IMR-90 (cell line): ENCODE results near the gene GPR21. TPM values are rescaled to one million over a fixed set of nuclear protein-coding genes. Genes with fewer than 3 reads are reported as not detected.

ENCODE experiments used
- ATAC-seq: fragments of 200-7000 bp; cut with Tn5 transposase; 2 replicates; pipeline ENCODE4 v1.9.1; 2020; ENCODE audit warnings: low read depth, mild to moderate bottlenecking, moderate library complexity
- BruUV-seq: library from RNA; stranded (reverse); fragments of 400-500 nt; replicated peaks from 2 replicates; lab custom pipeline; 2021; lab: Mats Ljungman, UMichigan
- CTCF ChIA-PET: fragments of 300-600 bp; formaldehyde crosslinking; extraction: SDS; loops from one replicate; lab custom pipeline; 2021; ENCODE audit warnings: antibody characterized with exemption; lab: Yijun Ruan, JAX
- POLR2A ChIA-PET: fragments of 300-600 bp; sonication (Branson Sonifier 250); formaldehyde crosslinking; loops from one replicate; lab custom pipeline; 2022; ENCODE audit warnings: antibody characterized with exemption; ENCODE audit not compliant: unreplicated experiment; lab: Charles Lee
- DNase-seq: peaks from one replicate; pipeline ENCODE4 v3.0.0; 2013
- H2AFZ ChIP-seq: replicated peaks from 2 replicates; pipeline ENCODE3; 2013; ENCODE audit warnings: low read length, mild to moderate bottlenecking; ENCODE audit not compliant: poor library complexity
- H2AK5ac ChIP-seq: 2 replicates; pipeline ENCODE4 v1.6.1; 2013; ENCODE audit warnings: low read depth, low read length, inconsistent platforms
- H2AK9ac ChIP-seq: replicated peaks from 2 replicates; pipeline ENCODE3; 2013; ENCODE audit warnings: mild to moderate bottlenecking, low read depth, low read length, moderate library complexity; ENCODE audit not compliant: poor library complexity
- H2BK120ac ChIP-seq: 2 replicates; pipeline ENCODE4 v1.6.1; 2013; ENCODE audit warnings: low read depth, low read length, inconsistent platforms
- H2BK15ac ChIP-seq: 3 replicates; pipeline ENCODE4 v1.6.1; 2013; ENCODE audit warnings: low read depth, low read length, inconsistent platforms
- H2BK20ac ChIP-seq: 2 replicates; pipeline ENCODE4 v1.6.1; 2013; ENCODE audit warnings: low read depth, mild to moderate bottlenecking, inconsistent platforms, low read length, moderate library complexity
- H2BK5ac ChIP-seq: 2 replicates; pipeline ENCODE4 v1.6.1; 2013; ENCODE audit warnings: mild to moderate bottlenecking, low read depth, low read length, inconsistent platforms; ENCODE audit not compliant: poor library complexity, severe bottlenecking
- H3K14ac ChIP-seq: replicated peaks from 2 replicates; pipeline ENCODE4 v1.6.1; 2013; ENCODE audit warnings: low read depth, low read length, inconsistent platforms
- H3K18ac ChIP-seq: 2 replicates; pipeline ENCODE4 v1.6.1; 2013; ENCODE audit warnings: low read depth, low read length, control low read depth
- H3K23ac ChIP-seq: 2 replicates; pipeline ENCODE4 v1.6.1; 2013; ENCODE audit warnings: low read depth, low read length, inconsistent platforms
- H3K27ac ChIP-seq: 2 replicates; pipeline ENCODE4 v1.5.1; 2013; ENCODE audit warnings: mild to moderate bottlenecking, control low read depth, low read length; ENCODE audit not compliant: insufficient read depth
- H3K27me3 ChIP-seq: 2 replicates; pipeline ENCODE4 v1.6.1; 2013; ENCODE audit warnings: low read length; ENCODE audit not compliant: control insufficient read depth, insufficient read depth
- H3K36me3 ChIP-seq: 2 replicates; pipeline ENCODE4 v1.6.1; 2013; ENCODE audit warnings: low read length, mixed read lengths; ENCODE audit not compliant: control insufficient read depth, insufficient read depth
- H3K4ac ChIP-seq: 2 replicates; pipeline ENCODE4 v1.6.1; 2013; ENCODE audit warnings: low read depth, low read length, inconsistent platforms
- H3K4me1 ChIP-seq: 2 replicates; pipeline ENCODE4 v1.6.1; 2013; ENCODE audit warnings: low read length, mixed read lengths; ENCODE audit not compliant: control insufficient read depth, insufficient read depth
- H3K4me2 ChIP-seq: 2 replicates; pipeline ENCODE4 v1.6.1; 2013; ENCODE audit warnings: low read depth, mild to moderate bottlenecking, control low read depth, low read length, moderate library complexity
- H3K4me3 ChIP-seq: 2 replicates; pipeline ENCODE4 v1.5.1; 2013; ENCODE audit warnings: low read depth, mild to moderate bottlenecking, control low read depth, low read length, moderate library complexity; ENCODE audit not compliant: insufficient read depth
- H3K56ac ChIP-seq: 2 replicates; pipeline ENCODE4 v1.6.1; 2013; ENCODE audit warnings: low read length, inconsistent platforms; ENCODE audit not compliant: insufficient read depth; ENCODE audit errors: extremely low read depth
- H3K79me1 ChIP-seq, 2 experiments: 2 replicates each; pipeline ENCODE4 v1.6.1; 2013; ENCODE audit warnings: low read length in 2 of 2, inconsistent platforms in 1 of 2, low read depth in 1 of 2
- H3K9ac ChIP-seq: 2 replicates; pipeline ENCODE4 v1.6.1; 2013; ENCODE audit warnings: low read depth, low read length, control low read depth
- H3K9me1 ChIP-seq: 2 replicates; pipeline ENCODE4 v1.6.1; 2013; ENCODE audit warnings: low read length, inconsistent platforms; ENCODE audit not compliant: insufficient read depth
- H3K9me3 ChIP-seq: 2 replicates; pipeline ENCODE4 v1.6.1; 2013; ENCODE audit warnings: low read length; ENCODE audit not compliant: control insufficient read depth, insufficient read depth
- H4K20me1 ChIP-seq: 2 replicates; pipeline ENCODE4 v1.6.1; 2013; ENCODE audit warnings: low read length, inconsistent platforms; ENCODE audit not compliant: insufficient read depth
- H4K5ac ChIP-seq: 2 replicates; pipeline ENCODE4 v1.6.1; 2013; ENCODE audit warnings: mild to moderate bottlenecking, low read depth, low read length, control low read depth
- H4K8ac ChIP-seq, 2 experiments: 2 replicates each; pipeline ENCODE4 v1.6.1; 2013; ENCODE audit warnings: low read depth in 2 of 2, low read length in 2 of 2, control low read depth in 1 of 2, inconsistent platforms in 1 of 2
- H4K91ac ChIP-seq: 2 replicates; pipeline ENCODE4 v1.6.1; 2013; ENCODE audit warnings: low read depth, low read length, inconsistent platforms; ENCODE audit not compliant: insufficient read depth
- BHLHE40 ChIP-seq: fragments of 150-350 bp; IDR thresholded peaks from 2 replicates; pipeline ENCODE4 v1.6.1; 2016; ENCODE audit warnings: mild to moderate bottlenecking, low read depth, low read length
- CEBPB ChIP-seq: IDR thresholded peaks from 2 replicates; pipeline ENCODE4 v1.6.1; 2012; ENCODE audit warnings: low read depth, low read length, improper control_type of control experiment
- CHD1 ChIP-seq: IDR thresholded peaks from 2 replicates; pipeline ENCODE4 v1.6.1; 2012; ENCODE audit warnings: low read depth, low read length, improper control_type of control experiment
- FOS ChIP-seq: fragments of 150-350 bp; IDR thresholded peaks from 2 replicates; pipeline ENCODE4 v1.6.1; 2016; ENCODE audit warnings: low read depth, low read length
- MAFK ChIP-seq: IDR thresholded peaks from 2 replicates; pipeline ENCODE4 v1.6.1; 2012; ENCODE audit warnings: low read depth, low read length, improper control_type of control experiment
- MAZ ChIP-seq: IDR thresholded peaks from 2 replicates; pipeline ENCODE4 v1.6.1; 2012; ENCODE audit warnings: low read depth, mild to moderate bottlenecking, low read length, improper control_type of control experiment, moderate library complexity, borderline replicate concordance
- MXI1 ChIP-seq: IDR thresholded peaks from 2 replicates; pipeline ENCODE4 v1.6.1; 2012; ENCODE audit warnings: low read depth, mild to moderate bottlenecking, low read length, moderate library complexity, borderline replicate concordance
- NFE2L2 ChIP-seq: fragments of 150-350 bp; IDR thresholded peaks from 2 replicates; pipeline ENCODE4 v1.6.1; 2016; ENCODE audit warnings: low read depth, mild to moderate bottlenecking, low read length
- POLR2A ChIP-seq: IDR thresholded peaks from 2 replicates; pipeline ENCODE4 v1.6.1; 2012; ENCODE audit warnings: mild to moderate bottlenecking, low read depth, low read length
- RAD21 ChIP-seq: IDR thresholded peaks from 2 replicates; pipeline ENCODE4 v1.6.1; 2012; ENCODE audit warnings: low read length, improper control_type of control experiment
- RCOR1 ChIP-seq: IDR thresholded peaks from 2 replicates; pipeline ENCODE4 v1.6.1; 2012; ENCODE audit warnings: mild to moderate bottlenecking, low read length, improper control_type of control experiment; ENCODE audit not compliant: insufficient replicate concordance
- RFX5 ChIP-seq: IDR thresholded peaks from 2 replicates; pipeline ENCODE4 v1.8.0; 2012; ENCODE audit warnings: low read depth, mild to moderate bottlenecking, low read length, moderate library complexity
- SMC3 ChIP-seq: fragments of 150-350 bp; IDR thresholded peaks from 2 replicates; pipeline ENCODE4 v1.6.1; 2016; ENCODE audit warnings: low read depth, mild to moderate bottlenecking, antibody characterized with exemption, low read length, moderate library complexity
- WGBS, 2 experiments: methylation state at CpG; one replicate each; pipeline versions ENCODE4 v1.1.5 to v1.1.7; 2013; ENCODE audit warnings: missing lambda C conversion rate in 2 of 2; ENCODE audit not compliant: insufficient read length in 1 of 2; ENCODE audit errors: extremely low coverage in 2 of 2; 5-methylcytosine and 5-hydroxymethylcytosine counted together
- dilution Hi-C: fragments of 300-500 bp; cut with HindIII; formaldehyde crosslinking; loops from one replicate; pipeline ENCODE4 v1.14.3; 2018; ENCODE audit warnings: low sequenced_read_pairs; ENCODE audit not compliant: unreplicated experiment
- in situ Hi-C: fragments of 300-500 bp; cut with MboI; formaldehyde crosslinking; loops from 3 replicates; pipeline ENCODE4 v1.14.3; 2019; ENCODE audit warnings: low sequenced_read_pairs, inconsistent platforms, mixed read lengths
- intact Hi-C: fragments of 100-400 bp; cut with micrococcal nuclease; formaldehyde crosslinking; loops from 2 replicates; pipeline ENCODE4 v1.10.0; 2022
- polyA plus RNA-seq, 3 experiments: library from polyadenylated mRNA; depleted of rRNA; stranded (reverse); fragments of >200 nt; gene quantifications; 2 replicates each; pipeline ENCODE4 v1.2.3, GENCODE V29; 2012; ENCODE audit warnings: low replicate concordance in 1 of 3
- total RNA-seq: library from RNA; depleted of rRNA; stranded (reverse); fragments of >200 nt; gene quantifications from 2 replicates; pipeline ENCODE4 v1.2.3, GENCODE V29; 2012
- TF ChIP-seq, protein P1 (sequence below): conservative IDR thresholded peaks from 2 replicates; pipeline ENCODE4 v1.5.1; 2012; ENCODE audit warnings: mild to moderate bottlenecking, low read depth, low read length, improper control_type of control experiment
- TF ChIP-seq, protein P2 (sequence below): fragments of 150-350 bp; IDR thresholded peaks from 2 replicates; pipeline ENCODE4 v1.6.1; 2017; ENCODE audit warnings: mild to moderate bottlenecking, antibody characterized with exemption, low read length, low read depth
- TF ChIP-seq, protein P3 (sequence below): fragments of 150-350 bp; IDR thresholded peaks from 2 replicates; pipeline ENCODE4 v1.6.1; 2016; ENCODE audit warnings: low read depth, mild to moderate bottlenecking, low read length, moderate library complexity, borderline replicate concordance

The GPR21 gene
- total and polyA plus RNA-seq, 2 of the 4 experiments (the other 2 are of a cell fraction) = 0.90 TPM; not detected in 1

DNA sequence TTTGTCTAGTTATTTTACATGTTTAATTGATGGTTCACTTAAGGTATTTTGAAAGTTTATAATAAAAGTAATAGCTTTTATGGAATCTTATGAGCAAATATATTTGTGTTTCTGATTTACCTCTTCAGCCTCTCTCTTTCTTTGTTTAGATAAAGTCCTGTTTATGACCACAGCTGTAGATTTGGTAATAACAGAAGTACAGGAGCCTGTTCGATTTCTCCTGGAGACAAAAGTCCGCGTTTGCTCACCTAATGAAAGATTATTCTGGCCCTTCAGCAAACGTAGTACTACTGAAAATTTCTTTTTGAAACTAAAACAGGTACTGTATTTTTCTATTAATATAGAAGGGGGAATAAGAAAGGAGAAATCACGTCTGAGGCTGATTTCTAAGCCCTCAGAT, 35.0 kb upstream of the GPR21 start:
- no peaks in the 10 kb centered on the region for H3K9me3 ChIP-seq
- intact Hi-C loops (no loop called here), dilution Hi-C loops (loop anchor here (25.0 kb wide), 1 partner anchor 111 kb away; no protein-coding TSS in a partner anchor), in situ Hi-C loops (no loop called here)
- CTCF ChIA-PET = no interaction called here
- no peak overlapping the region for H2BK20ac ChIP-seq
- POLR2A ChIA-PET = no interaction called here
- H2AK9ac ChIP-seq = no peak overlapping the region
- peaks cover 3 to 4% of the 10 kb centered on the region in 2 experiments; a peak in 2 of 4 replicates for H3K79me1 ChIP-seq
- H4K20me1 ChIP-seq = no peaks in the 10 kb centered on the region
- BruUV-seq = no TSS peak
- no peak overlapping the region for H3K23ac ChIP-seq
- H2AFZ ChIP-seq = no peak overlapping the region
- H4K5ac ChIP-seq = no peak overlapping the region
- H3K14ac ChIP-seq = no peak overlapping the region
- H3K56ac ChIP-seq = no peak overlapping the region
- H3K4ac ChIP-seq = no peak overlapping the region
- no peak for ATAC-seq
- no peaks in the 10 kb centered on the region for H3K9me1 ChIP-seq
- 0 out of 2 replicates have a peak, but pooled peaks cover 1% of the 10 kb centered on the region for H3K4me1 ChIP-seq
- H4K91ac ChIP-seq = no peak overlapping the region
- H3K27me3 ChIP-seq = no peaks in the 10 kb centered on the region
- no peak overlapping the region for H4K8ac ChIP-seq
- H2BK5ac ChIP-seq = no peak overlapping the region
- H2BK120ac ChIP-seq = no peak overlapping the region
- H3K4me3 ChIP-seq = no peak overlapping the region
- H3K4me2 ChIP-seq = no peak overlapping the region
- peaks cover 9% of the 10 kb centered on the region for H3K36me3 ChIP-seq
- no peak overlapping the region for H3K9ac ChIP-seq
- WGBS, 2 experiments = no CpG with 5 or more reads among the region's 5 CpGs
- H3K18ac ChIP-seq = no peak overlapping the region
- no peak for DNase-seq
- H2AK5ac ChIP-seq = no peak overlapping the region
- H3K27ac ChIP-seq = no peak overlapping the region
- TF ChIP-seq RFX5 (no peak), MAFK (no peak), RAD21 (no peak), NFE2L2 (no peak), BHLHE40 (no peak), POLR2A (no peak), CEBPB (no peak), FOS (no peak), MAZ (no peak), MXI1 (no peak), CHD1 (no peak), RCOR1 (no peak), SMC3 (no peak)
- TF ChIP-seq, protein P1, sequence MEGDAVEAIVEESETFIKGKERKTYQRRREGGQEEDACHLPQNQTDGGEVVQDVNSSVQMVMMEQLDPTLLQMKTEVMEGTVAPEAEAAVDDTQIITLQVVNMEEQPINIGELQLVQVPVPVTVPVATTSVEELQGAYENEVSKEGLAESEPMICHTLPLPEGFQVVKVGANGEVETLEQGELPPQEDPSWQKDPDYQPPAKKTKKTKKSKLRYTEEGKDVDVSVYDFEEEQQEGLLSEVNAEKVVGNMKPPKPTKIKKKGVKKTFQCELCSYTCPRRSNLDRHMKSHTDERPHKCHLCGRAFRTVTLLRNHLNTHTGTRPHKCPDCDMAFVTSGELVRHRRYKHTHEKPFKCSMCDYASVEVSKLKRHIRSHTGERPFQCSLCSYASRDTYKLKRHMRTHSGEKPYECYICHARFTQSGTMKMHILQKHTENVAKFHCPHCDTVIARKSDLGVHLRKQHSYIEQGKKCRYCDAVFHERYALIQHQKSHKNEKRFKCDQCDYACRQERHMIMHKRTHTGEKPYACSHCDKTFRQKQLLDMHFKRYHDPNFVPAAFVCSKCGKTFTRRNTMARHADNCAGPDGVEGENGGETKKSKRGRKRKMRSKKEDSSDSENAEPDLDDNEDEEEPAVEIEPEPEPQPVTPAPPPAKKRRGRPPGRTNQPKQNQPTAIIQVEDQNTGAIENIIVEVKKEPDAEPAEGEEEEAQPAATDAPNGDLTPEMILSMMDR = no peak
- TF ChIP-seq, protein P2, sequence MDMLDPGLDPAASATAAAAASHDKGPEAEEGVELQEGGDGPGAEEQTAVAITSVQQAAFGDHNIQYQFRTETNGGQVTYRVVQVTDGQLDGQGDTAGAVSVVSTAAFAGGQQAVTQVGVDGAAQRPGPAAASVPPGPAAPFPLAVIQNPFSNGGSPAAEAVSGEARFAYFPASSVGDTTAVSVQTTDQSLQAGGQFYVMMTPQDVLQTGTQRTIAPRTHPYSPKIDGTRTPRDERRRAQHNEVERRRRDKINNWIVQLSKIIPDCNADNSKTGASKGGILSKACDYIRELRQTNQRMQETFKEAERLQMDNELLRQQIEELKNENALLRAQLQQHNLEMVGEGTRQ = no peak
- TF ChIP-seq, protein P3, sequence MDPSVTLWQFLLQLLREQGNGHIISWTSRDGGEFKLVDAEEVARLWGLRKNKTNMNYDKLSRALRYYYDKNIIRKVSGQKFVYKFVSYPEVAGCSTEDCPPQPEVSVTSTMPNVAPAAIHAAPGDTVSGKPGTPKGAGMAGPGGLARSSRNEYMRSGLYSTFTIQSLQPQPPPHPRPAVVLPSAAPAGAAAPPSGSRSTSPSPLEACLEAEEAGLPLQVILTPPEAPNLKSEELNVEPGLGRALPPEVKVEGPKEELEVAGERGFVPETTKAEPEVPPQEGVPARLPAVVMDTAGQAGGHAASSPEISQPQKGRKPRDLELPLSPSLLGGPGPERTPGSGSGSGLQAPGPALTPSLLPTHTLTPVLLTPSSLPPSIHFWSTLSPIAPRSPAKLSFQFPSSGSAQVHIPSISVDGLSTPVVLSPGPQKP = no peak
- H2BK15ac ChIP-seq = no peak overlapping the region
